Upper lobe of left lung (tissue), 6 donors: Measurements from ENCODE around the gene DCAF8. TPM values are rescaled to one million over a fixed set of nuclear protein-coding genes. Genes with fewer than 3 reads are reported as not detected.

Experiments used
- ATAC-seq, 2 donors: fragments of 200-7000 bp; cut with Tn5 transposase; one replicate each; pipeline ENCODE4 v1.9.1; 2022; ENCODE audit warnings: mild to moderate bottlenecking in 2 of 2, moderate library complexity in 2 of 2; ENCODE audit not compliant: low FRiP score in 2 of 2
- DNase-seq, 2 donors: peaks; one replicate each; pipeline ENCODE4 v3.0.0-alpha.2; 2019 to 2020
- H3K27ac ChIP-seq, 4 donors: fragments of 200-600 bp; sonication (generic); one replicate each; pipeline ENCODE4 v1.5.1; 2016 to 2019
- H3K27me3 ChIP-seq, 4 donors: fragments of 200-600 bp; sonication (generic); one replicate each; pipeline ENCODE4 v1.5.1; 2017 to 2019
- H3K36me3 ChIP-seq, 4 donors: fragments of 200-600 bp; sonication (generic); one replicate each; pipeline ENCODE4 v1.5.1; 2016 to 2019
- H3K4me1 ChIP-seq, 4 donors: fragments of 200-600 bp; sonication (generic); one replicate each; pipeline ENCODE4 v1.5.1; 2018 to 2019
- H3K4me3 ChIP-seq, 4 donors: fragments of 200-600 bp; sonication (generic); one replicate each; pipeline ENCODE4 v1.5.1; 2017 to 2019; ENCODE audit warnings: mild to moderate bottlenecking in 2 of 4, moderate library complexity in 1 of 4
- H3K9me3 ChIP-seq, 4 donors: fragments of 200-600 bp; sonication (generic); one replicate each; pipeline ENCODE4 v1.5.1; 2018 to 2019
- EP300 ChIP-seq, 4 donors: sonication (generic); formaldehyde crosslinking; IDR thresholded peaks; one replicate each; pipeline ENCODE4 v1.5.1; 2017; ENCODE audit warnings: antibody characterized with exemption in 4 of 4, control low read depth in 2 of 4
- POLR2A ChIP-seq, 4 donors: fragments of 450-650 bp; IDR thresholded peaks; one replicate each; pipeline ENCODE4 v1.5.1; 2016 to 2017; ENCODE audit warnings: antibody characterized with exemption in 4 of 4, mild to moderate bottlenecking in 2 of 4
- POLR2AphosphoS5 ChIP-seq, 2 donors: sonication (generic); formaldehyde crosslinking; IDR thresholded peaks; one replicate each; pipeline ENCODE4 v1.5.1; 2017; ENCODE audit warnings: antibody characterized with exemption in 2 of 2
- WGBS, 2 donors: methylation state at CpG; one replicate each; pipeline ENCODE4 v1.1.5; 2017 to 2018; 5-methylcytosine and 5-hydroxymethylcytosine counted together
- total RNA-seq, 6 donors: library from RNA; depleted of rRNA in 4 of 6; stranded (reverse); fragments of >200 nt in 4 of 6; gene quantifications; one replicate each; pipeline versions ENCODE4 v1.1.0 to v1.2.1, GENCODE V29; 2016 to 2021
- TF ChIP-seq, protein P1 (sequence below), 6 experiments: fragments of 450-650 bp in 4 of 6; fragments of 200-600 bp in 2 of 6; sonication (generic) in 2 of 6; IDR thresholded peaks; one replicate each; pipeline ENCODE4 v1.5.1; 2016 to 2019; ENCODE audit warnings: antibody characterized with exemption in 6 of 6
- donor health status: DM: no; HTN: no; CAD: no; lungs with moderate emphysema.
- donor health status: DM: no; HTN: yes; CAD: no; lungs with severe emphysema.

Gene DCAF8
- total RNA-seq, 6 donors from 2014 or later = 108 to 340 (median 155) TPM

DNA sequence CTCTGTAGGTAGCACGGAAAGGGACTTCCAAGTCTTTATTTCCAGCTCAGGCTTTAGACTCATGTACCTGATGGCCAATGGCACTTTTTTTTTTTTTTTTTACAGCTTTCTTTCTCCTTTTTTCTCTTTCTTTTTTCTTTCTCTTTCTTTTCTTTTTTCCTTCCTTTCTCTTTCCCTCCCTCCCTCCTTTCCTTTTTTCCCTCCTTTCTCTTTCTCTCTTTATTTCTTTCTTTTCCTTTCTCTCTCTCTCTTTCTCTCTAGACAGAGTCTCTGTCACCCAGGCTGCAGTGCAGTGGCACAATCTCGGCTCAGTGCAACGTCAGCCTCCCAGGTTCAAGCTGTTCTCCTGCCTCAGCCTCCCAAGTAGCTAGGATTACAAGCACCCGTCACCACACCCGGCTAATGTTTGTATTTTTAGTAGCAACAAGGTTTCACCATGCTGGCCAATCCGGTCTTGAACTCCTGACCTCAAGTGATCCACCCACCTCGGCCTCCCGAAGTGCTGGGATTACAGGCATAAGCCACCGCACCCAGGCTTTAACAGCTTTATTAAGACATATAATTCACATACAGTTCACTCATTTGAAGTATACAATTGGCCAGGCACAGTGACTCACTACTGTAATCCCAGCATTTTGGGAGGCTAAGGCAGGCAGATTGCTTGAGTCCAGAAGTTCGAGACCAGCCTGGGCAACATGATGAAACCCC is 5.1 kb upstream of the DCAF8 start:
- 88% methylated on average over 9 to 10 of the region's 10 CpGs for WGBS, 2 donors
- Histone ChIP-seq H3K9me3 (no peaks in the 10 kb centered on the region), H3K4me1 (peaks cover 0 to 6% (median 4%) of the 10 kb centered on the region in 4 donors), H3K27ac (no peak overlapping the region), H3K36me3 (no peaks in the 10 kb centered on the region), H3K4me3 (no peak overlapping the region), H3K27me3 (no peaks in the 10 kb centered on the region)
- no peak for ATAC-seq
- no peak for DNase-seq
- TF ChIP-seq EP300 (IDR thresholded peaks at IDR 0.05) (no peak), POLR2AphosphoS5 (IDR thresholded peaks at IDR 0.05) (no peak), POLR2A (IDR thresholded peaks at IDR 0.05) (no peak)
- TF ChIP-seq, protein P1, sequence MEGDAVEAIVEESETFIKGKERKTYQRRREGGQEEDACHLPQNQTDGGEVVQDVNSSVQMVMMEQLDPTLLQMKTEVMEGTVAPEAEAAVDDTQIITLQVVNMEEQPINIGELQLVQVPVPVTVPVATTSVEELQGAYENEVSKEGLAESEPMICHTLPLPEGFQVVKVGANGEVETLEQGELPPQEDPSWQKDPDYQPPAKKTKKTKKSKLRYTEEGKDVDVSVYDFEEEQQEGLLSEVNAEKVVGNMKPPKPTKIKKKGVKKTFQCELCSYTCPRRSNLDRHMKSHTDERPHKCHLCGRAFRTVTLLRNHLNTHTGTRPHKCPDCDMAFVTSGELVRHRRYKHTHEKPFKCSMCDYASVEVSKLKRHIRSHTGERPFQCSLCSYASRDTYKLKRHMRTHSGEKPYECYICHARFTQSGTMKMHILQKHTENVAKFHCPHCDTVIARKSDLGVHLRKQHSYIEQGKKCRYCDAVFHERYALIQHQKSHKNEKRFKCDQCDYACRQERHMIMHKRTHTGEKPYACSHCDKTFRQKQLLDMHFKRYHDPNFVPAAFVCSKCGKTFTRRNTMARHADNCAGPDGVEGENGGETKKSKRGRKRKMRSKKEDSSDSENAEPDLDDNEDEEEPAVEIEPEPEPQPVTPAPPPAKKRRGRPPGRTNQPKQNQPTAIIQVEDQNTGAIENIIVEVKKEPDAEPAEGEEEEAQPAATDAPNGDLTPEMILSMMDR (IDR thresholded peaks at IDR 0.05) = no peak

DNA sequence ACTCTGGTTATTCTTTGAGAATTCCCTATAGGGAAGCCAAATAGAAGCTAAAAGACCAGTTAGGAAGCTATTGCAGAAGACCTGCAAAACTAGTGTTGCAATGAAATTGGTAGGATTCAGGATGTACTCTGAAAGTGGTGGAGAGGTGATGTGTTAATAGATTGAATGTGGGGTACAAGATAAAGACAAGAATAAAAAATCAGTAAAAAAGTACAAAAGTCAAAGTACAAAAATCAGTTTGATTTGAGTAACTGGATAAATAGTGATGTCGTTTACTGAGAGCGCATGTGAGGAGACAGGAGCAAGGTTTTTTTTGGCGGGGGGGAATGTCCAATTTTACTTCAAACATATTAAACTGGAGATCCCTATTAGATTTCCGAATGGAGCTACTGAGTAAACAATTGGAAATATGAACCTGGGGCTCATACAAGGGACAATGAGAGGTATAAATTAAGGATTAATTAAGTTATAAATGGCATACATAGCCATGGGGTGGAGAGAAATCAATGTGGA is 2.5 kb upstream of the DCAF8 start:
- H3K4me3 ChIP-seq = no peak overlapping the region
- TF ChIP-seq POLR2AphosphoS5 (IDR thresholded peaks at IDR 0.05) (no peak), EP300 (IDR thresholded peaks at IDR 0.05) (no peak), POLR2A (IDR thresholded peaks at IDR 0.05) (no peak)
- TF ChIP-seq, protein P1 (IDR thresholded peaks at IDR 0.05) = no peak
- DNase-seq (no peak), ATAC-seq (no peak)
- no peaks in the 10 kb centered on the region for H3K36me3 ChIP-seq
- peaks cover 17 to 21% (median 19%) of the 10 kb centered on the region in 4 donors for H3K4me1 ChIP-seq
- no peaks in the 10 kb centered on the region for H3K27me3 ChIP-seq
- 86 to 87% methylated on average over 4 of the region's 4 CpGs for WGBS, 2 donors
- H3K27ac ChIP-seq = no peak overlapping the region
- H3K9me3 ChIP-seq = no peaks in the 10 kb centered on the region

DNA sequence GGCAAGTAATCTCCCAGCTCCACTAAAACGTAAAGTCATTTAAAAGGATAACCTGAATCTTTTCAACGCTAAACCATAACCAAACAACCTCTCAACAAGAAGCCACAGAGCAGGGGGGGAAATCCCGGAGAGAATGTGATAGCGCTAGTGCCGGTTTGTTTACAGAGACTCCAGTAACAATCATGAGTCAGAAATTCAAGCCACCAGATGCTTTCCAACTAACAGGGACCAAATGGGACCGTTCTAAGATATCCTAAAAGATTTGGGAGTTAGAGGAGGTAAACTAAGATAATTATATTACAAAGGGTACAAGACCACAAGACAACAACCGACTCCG is 825 bp downstream of the DCAF8 start:
- peaks cover 36 to 46% (median 40%) of the 10 kb centered on the region in 4 donors for H3K4me1 ChIP-seq
- peak; percentile 67 to 73 for ATAC-seq
- WGBS, 2 donors = 0 to 1% methylated on average over 8 of the region's 8 CpGs
- DNase-seq = peak in 1 of 2 donors; percentile 61
- no peaks in the 10 kb centered on the region for H3K36me3 ChIP-seq
- H3K27me3 ChIP-seq = no peaks in the 10 kb centered on the region
- no peak for TF ChIP-seq POLR2A (IDR thresholded peaks at IDR 0.05)
- TF ChIP-seq, protein P1 (IDR thresholded peaks at IDR 0.05) = no peak
- no peak for TF ChIP-seq EP300 (IDR thresholded peaks at IDR 0.05)
- peak in 1 of 2 donors; percentile 10 for TF ChIP-seq POLR2AphosphoS5 (IDR thresholded peaks at IDR 0.05)
- peak overlapping the region; percentile 23 to 96 (median 70) for H3K4me3 ChIP-seq
- H3K9me3 ChIP-seq = no peaks in the 10 kb centered on the region
- peak overlapping the region; percentile 90 to 100 (median 98) for H3K27ac ChIP-seq

DNA sequence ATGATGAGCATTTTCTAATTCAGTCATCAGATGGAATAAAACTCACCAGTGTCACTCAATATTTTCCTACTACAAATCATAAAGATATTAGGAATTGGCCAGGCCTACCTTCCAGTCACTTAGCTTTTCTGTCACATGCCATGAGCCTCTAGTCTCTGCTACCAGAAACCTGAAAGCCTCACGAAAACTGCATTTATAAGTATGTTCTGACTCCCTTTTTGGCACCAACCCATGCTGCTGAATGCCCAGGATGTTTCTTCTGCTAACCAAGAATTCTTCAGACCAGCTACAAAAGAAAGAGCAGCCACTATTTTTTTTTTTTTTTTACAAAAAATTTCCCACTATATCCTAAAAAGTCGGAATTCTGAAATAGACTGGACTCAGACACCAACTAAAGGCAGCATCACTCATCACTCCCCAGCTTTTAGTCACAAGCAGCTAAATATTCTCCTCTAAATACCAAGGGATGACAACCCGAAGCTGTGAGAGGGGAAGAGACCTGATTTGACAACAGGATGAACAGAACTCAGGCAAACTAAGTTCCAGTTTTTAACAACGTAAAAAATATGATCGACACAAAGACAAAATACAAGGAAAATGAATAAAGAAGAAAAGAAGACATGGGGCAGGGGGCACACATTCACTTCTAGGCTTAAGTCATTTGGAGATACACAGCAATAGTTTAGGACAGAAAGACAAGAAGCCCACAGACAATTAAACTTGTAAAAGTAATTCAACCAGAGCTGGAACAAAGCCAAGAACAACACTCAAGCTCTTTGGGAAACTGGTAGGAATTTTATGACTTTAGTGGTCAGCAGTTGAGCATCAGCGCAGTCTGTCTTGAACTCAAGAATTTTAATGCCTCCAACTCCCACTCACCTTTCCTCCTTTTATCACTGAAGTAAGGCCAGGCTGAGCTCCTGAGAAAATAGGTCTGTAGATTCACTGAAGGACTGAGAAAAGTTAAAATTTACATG is 1.7 kb downstream of the DCAF8 start:
- Histone ChIP-seq H3K4me1 (peaks cover 36 to 51% (median 44%) of the 10 kb centered on the region in 4 donors), H3K36me3 (no peaks in the 10 kb centered on the region), H3K27ac (peak overlapping the region; percentile 90 to 100 (median 98)), H3K4me3 (peak overlapping the region in 3 of 4 donors; percentile 58 to 96 (median 83)), H3K9me3 (no peaks in the 10 kb centered on the region), H3K27me3 (no peaks in the 10 kb centered on the region)
- DNase-seq = no peak
- TF ChIP-seq, protein P1 (IDR thresholded peaks at IDR 0.05) = no peak
- TF ChIP-seq EP300 (IDR thresholded peaks at IDR 0.05) (no peak), POLR2AphosphoS5 (IDR thresholded peaks at IDR 0.05) (no peak), POLR2A (IDR thresholded peaks at IDR 0.05) (no peak)
- ATAC-seq = no peak
- 38 to 41% methylated on average over 6 of the region's 6 CpGs for WGBS, 2 donors
